GDM1 (cell line): ENCODE results near the gene C2CD4A.

Experiments used
- DNase-seq: peaks from one replicate; lab custom pipeline; 2025; lab: John Stamatoyannopoulos, UW

Gene C2CD4A

DNA sequence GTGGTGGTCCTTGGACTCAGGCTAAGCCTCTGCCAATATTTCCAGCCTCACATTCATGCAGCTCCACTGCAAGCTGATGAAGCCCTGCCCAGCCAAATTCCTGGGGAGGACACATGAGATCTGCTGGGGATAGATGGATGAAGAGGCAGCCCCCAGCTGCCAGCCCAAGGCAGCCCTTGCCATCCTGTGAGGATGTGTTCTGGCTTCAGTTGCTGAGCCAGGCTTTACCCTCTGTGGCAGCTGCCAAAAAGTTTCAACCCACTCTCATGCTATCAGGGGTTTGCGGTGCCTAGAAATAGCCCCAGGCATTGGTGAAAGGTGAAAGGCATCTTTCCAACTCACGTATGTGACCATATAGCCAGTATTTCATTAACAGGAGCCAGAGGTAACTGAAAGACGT is 37.6 kb downstream of the C2CD4A start:
- DNase-seq = no peak

GRCh38 chr15:62104846-62105245 is 38.1 kb downstream of the C2CD4A start:
- no peak for DNase-seq

DNA sequence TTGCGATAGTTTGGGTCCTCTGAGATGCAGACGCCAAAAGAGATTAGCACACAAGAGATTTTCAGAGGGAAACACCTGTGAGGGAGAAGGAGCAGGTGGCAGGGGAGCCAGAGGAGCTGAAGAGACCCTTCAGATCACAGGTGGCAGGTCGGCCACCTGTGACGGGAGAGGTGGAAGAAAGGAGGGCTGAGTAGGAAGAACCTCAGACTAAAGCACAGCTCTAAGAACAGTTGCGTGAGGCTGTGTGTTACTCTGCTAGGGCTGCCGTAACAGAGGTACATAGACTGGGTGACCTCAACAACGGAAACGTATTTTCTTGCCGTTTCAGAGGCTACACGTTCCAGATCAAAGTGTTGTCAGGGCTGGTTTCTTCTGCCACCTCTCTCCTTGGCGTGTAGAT is 38.5 kb downstream of the C2CD4A start:
- DNase-seq = no peak

GRCh38 chr15:62106096-62106495 is 39.3 kb downstream of the C2CD4A start:
- no peak for DNase-seq

- DNase-seq = no peak
Observed at GRCh38 chr15:62107571-62108121, 40.9 kb downstream of the C2CD4A start.

DNA sequence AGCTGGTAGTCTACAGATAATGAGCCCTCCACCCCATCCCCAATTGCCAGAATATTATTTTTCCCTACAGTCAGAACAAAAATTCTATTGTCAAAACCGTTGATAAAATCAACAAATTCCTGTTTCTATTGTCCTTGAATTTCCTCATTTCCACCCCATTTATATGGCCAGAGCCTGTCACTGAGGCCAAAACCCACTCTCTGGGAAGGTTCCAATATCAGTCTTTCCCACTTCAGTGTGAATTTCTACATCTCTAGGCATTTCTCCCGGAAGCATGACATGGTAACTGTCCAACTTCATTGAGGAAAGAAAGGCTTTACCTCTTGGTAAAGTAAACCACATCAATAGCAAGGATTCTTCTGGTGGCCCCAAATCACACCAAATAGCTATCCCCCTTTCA is 41.6 kb downstream of the C2CD4A start:
- DNase-seq = no peak

DNA sequence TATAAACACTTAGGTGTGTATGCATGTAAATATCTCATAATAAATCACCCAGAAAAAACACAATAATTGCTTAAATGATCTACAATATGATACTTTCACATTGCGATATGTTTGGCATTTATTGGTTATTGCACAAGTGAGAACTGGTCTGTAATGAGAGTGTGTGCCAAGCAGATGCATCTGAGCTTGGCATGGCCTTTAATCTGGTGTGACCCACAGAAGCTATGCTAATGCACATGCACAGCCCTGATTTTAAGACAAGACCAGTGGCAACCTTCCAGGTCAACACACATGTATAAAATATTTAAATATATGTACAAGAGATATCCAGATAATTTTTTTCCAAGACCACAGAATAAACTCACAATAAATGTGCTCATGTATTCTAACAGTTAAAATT is 42.7 kb downstream of the C2CD4A start:
- DNase-seq = no peak

DNA sequence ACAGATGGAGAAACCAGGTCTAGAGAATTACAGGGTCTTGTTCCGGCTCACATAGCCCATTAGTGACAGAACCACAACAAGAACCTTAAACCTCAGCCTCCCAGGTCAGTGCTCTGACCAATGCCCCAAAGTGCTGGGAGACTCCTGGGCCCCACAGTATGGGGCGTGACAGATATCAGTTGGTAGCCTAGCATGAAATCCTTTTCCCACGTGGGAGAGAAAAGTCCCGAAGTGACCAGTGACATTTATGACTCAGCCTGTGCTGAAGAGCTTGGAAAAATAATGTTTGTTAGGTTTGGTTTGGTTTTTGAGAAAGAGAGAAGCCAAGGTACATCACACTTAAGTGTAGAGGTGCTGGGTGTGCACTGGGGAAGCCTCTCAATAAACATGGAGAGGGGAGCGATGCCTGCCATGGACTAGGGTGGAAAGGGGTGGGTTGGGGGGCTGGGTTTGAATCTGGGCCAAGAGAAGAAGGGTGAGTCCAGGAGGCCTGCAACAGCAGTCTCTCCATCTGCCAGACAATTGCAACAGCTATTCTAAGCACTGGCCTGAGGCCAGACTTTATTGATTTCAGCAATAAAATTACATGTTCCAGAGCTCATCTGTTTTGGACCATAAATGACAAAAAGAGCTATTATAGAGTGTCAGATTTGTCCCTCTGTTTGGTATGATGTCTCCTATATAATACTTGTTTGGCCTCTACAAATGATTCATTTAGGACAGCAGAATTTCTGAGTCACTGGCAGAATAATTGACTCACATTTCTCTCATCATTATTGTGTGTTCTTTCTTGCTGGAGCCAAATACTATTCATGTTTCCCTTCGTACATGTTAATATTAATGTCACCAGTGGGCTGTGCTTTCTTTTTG is 43.4 kb downstream of the C2CD4A start:
- no peak for DNase-seq

DNA sequence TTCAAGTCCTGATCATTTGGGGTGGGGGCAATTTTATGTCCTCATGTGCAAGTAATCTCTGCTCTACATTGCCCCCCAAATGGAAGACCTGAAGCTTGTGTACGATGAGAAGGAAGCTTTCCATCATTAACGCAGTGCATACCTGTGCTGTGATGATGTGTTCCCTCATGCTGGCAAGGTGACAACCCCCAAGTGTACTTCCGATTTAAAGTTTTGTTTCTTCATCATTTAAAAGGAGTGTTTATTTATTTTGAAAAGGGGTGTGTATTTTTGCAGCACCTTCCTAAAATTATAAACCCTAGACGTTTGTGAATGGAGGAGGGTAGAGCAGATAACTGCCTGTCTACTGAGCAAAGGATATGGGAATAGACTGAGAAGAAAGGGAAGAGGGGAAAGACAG is 45.3 kb downstream of the C2CD4A start:
- DNase-seq = no peak

DNA sequence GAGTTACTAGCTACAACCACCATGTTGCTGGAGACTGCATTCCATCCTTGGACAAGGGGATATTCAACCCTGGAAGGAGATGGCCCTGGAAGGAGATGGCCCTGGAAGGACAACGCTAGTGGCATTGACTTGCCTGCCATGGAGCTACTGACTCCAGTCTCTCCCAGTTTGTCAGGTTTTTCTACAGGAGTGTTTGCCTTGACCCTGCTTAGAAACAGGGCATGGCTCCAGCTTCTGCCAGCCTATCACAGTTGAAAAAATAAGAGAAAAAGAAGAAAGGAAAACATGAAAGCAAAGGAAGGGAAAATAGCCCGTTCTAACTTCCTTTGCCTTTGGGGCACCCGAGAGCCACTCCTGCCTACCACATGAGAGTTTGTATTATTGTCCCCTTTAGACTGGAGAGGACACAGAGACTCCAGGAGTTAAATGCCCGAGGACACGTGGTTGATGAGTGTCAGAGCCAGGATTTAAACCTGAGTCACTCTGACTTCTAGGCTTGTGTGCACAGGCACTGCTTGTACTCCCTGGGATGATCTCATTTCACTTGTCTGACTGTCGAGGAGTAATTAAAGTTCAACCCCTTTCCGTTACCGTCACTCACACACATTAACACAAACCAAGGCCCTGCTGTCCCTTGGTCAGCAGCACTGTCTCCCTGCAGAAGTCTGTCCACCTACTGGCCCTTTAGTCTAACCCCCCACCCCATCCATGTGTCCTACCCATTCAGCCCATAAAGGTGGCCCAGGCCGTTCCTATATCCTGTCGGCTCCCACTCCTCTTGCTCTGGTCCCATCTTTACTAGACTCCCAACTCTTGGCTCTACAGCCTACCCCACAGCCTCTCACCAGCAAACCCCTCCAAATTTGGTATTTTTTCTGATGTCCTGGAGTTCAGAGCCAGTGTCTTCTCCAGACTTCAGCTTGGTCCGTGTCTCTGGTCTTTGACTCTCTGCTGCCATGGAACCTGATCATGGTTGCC is 46.1 kb downstream of the C2CD4A start:
- DNase-seq = no peak

DNA sequence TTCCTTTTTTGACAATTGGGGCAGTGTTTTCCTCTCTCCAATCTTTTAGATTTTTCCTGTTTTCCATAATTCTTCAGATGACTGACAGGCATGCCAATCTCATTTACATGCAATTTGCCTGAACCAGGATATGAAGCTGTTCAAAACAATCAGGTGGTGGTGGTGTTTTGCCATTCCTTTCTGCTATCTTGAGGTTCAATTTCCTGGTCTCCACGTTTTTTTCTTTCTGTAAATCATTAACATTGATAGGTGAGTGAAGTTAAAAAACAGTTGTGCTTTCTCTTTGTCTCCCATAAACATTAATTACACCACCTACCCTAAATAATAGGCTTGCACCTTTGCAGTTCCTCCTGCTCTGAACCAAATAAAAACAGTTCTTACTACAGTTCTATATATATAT is 49.1 kb downstream of the C2CD4A start:
- no peak for DNase-seq

GRCh38 chr15:62118520-62119226 is 51.9 kb downstream of the C2CD4A start:
- DNase-seq = no peak

GRCh38 chr15:62119227-62119864 is 52.6 kb downstream of the C2CD4A start:
- no peak for DNase-seq

GRCh38 chr15:62119874-62120273 is 53.1 kb downstream of the C2CD4A start:
- DNase-seq = no peak
